ENCODE data around the gene ZBBX.

ZBBX gene

DNA sequence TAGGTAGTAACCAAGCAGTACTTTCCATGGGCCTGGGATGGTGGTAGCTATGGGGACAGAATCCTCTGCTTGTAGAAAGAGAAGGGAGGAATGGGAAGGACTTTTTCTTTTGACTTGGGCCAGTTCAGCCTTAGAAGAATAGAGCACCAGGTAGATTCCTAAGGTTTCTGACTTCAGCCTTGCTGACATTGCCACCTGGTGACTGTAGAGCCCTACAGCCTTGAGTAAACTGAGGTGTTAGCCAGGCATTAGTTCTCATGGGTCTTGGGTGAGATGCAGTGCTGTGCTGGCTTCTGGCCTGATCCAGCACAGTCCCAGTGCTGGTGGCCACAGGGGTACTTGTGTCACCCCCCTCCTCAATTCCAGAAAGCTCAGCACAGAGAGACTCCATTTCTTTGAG lies 171.1 kb downstream of the ZBBX start:
- DNase-seq (ENCODE audit: low spot score): no peak
- TF ChIP-seq, protein P1, sequence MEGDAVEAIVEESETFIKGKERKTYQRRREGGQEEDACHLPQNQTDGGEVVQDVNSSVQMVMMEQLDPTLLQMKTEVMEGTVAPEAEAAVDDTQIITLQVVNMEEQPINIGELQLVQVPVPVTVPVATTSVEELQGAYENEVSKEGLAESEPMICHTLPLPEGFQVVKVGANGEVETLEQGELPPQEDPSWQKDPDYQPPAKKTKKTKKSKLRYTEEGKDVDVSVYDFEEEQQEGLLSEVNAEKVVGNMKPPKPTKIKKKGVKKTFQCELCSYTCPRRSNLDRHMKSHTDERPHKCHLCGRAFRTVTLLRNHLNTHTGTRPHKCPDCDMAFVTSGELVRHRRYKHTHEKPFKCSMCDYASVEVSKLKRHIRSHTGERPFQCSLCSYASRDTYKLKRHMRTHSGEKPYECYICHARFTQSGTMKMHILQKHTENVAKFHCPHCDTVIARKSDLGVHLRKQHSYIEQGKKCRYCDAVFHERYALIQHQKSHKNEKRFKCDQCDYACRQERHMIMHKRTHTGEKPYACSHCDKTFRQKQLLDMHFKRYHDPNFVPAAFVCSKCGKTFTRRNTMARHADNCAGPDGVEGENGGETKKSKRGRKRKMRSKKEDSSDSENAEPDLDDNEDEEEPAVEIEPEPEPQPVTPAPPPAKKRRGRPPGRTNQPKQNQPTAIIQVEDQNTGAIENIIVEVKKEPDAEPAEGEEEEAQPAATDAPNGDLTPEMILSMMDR (IDR thresholded peaks at IDR 0.05; ENCODE audit: extremely low read depth, missing control alignments): no peak

DNA sequence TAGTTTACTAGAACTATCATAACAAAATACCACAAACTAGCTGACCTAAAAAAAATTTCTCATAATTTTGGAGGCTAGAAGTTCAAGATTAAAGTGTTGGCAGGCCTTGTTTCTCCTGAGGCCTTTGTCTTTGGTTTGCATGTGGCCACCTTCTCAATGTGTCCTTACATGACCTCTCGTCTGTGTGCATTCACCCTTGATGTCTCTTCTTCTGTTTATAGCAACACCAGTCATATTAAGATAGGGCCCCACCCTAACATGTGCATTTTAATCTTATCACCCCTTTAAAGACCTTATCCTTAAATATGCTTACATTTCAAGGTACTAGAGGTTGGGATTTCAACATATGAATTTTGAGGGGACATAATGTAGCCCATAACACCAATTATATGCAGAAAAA lies 177.0 kb downstream of the ZBBX start:
- no peak for DNase-seq (ENCODE audit: low spot score)
- TF ChIP-seq, protein P1 (IDR thresholded peaks at IDR 0.05; ENCODE audit: extremely low read depth, missing control alignments): no peak

DNA sequence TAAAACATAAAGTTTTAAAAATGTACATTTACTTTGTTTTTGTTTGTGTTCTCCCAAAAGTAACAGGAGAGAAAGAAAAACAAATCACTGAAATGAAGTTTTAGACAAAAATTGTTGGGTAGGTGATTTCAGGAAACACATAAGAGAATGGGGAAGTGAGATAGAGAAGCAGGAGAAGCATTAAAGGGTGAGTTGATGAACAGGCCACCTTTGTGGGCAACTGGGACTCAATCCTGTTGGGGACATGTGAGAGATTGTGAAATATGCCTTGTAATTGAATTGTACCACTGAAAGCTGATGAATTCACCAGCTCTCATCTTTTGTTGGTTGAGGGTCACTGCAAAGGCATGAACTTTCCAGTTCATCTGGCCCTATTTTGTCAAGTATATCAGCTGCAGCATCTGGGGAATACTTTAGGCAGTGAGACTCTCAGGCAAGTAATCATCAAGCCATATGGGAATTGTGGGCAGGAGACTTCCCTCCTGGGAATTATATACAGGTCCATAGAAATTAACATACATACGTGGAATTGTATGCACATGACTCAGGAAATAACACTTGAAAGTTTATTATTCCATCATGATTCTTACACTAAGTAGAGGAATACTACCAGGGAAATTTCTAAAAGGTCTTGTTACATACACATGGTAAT lies 181.0 kb downstream of the ZBBX start:
- TF ChIP-seq, protein P1 (IDR thresholded peaks at IDR 0.05; ENCODE audit: extremely low read depth, missing control alignments): no peak
- no peak for DNase-seq (ENCODE audit: low spot score)
